HL-60 (cell line): ENCODE measurements around the gene YWHAQ.

Experiments
- DNase-seq, 2 experiments: peaks; one replicate each; pipeline ENCODE4 v3.0.0-alpha.2; 2010 to 2020; ENCODE audit warnings: low read depth in 1 of 2, low spot score in 1 of 2
- H3K27ac ChIP-seq: fragments of 250-450 bp; sonication (Bioruptor Pico); replicated peaks from 2 replicates; pipeline ENCODE4 v1.5.1; 2020; ENCODE audit warnings: mild to moderate bottlenecking, moderate library complexity
- H3K27me3 ChIP-seq: fragments of 250-450 bp; sonication (Bioruptor Pico); 2 replicates; pipeline ENCODE4 v1.5.1; 2021; ENCODE audit warnings: mild to moderate bottlenecking, moderate library complexity; ENCODE audit not compliant: insufficient read depth, poor library complexity, severe bottlenecking
- H3K4me3 ChIP-seq: replicated peaks from 2 replicates; pipeline ENCODE4 v1.5.1; 2011; ENCODE audit warnings: mild to moderate bottlenecking, control low read depth, low read length; ENCODE audit not compliant: insufficient read depth
- CTCF ChIP-seq: IDR thresholded peaks from one replicate; pipeline ENCODE4 v1.5.1; 2011; ENCODE audit warnings: low read length, control low read depth, inconsistent platforms; ENCODE audit not compliant: insufficient read depth
- GABPA ChIP-seq: IDR thresholded peaks from 2 replicates; pipeline ENCODE4 v1.6.1; 2012; ENCODE audit warnings: low read depth
- POLR2AphosphoS5 ChIP-seq: IDR thresholded peaks from 2 replicates; pipeline ENCODE4 v1.6.1; 2012; ENCODE audit warnings: low read depth
- REST ChIP-seq: IDR thresholded peaks from 2 replicates; pipeline ENCODE4 v1.6.1; 2012; ENCODE audit warnings: low read depth; ENCODE audit not compliant: insufficient replicate concordance
- SPI1 ChIP-seq: IDR thresholded peaks from 2 replicates; pipeline ENCODE4 v1.6.1; 2012; ENCODE audit warnings: low read depth, mild to moderate bottlenecking, borderline replicate concordance

YWHAQ gene

DNA sequence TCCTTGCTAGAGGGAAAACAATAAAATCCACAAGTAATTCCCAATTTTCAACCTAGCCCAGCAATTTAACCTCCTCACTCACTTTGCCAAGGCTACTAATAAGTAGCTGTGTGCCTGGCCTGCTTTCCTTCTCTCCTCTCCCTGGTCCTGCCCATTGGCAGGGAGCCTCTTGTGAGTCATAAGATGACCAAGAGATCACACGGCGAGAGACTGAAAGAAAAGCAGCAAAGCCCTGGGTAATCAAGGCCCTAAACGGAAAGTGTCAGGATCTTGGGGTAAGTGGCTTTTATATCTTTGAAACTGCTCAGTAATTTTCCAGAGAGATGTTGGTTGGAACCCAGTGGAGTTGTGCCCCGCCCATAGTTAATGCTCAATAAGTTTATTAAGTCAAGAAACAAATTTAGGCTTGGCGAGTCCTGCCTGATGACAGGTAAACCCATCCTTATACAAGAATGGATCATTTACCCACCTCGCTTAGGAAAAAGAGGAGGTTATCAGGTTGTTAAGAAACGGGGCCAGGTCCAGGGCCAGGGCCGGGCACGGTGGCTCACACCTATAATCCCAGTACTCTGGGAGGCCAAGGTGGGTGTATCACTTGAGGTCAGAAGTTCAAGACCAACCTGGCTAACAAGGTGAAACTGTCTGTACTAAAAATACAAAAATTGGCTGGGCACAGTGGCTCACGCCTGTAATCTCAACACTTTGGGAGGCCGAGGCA is 65.2 kb downstream of the YWHAQ start:
- TF ChIP-seq GABPA (no peak), POLR2AphosphoS5 (no peak), SPI1 (no peak), CTCF (no peak), REST (no peak)
- H3K27ac ChIP-seq = no peak overlapping the region
- no peaks in the 10 kb centered on the region for H3K27me3 ChIP-seq
- H3K4me3 ChIP-seq = no peak overlapping the region
- no peak for DNase-seq

DNA sequence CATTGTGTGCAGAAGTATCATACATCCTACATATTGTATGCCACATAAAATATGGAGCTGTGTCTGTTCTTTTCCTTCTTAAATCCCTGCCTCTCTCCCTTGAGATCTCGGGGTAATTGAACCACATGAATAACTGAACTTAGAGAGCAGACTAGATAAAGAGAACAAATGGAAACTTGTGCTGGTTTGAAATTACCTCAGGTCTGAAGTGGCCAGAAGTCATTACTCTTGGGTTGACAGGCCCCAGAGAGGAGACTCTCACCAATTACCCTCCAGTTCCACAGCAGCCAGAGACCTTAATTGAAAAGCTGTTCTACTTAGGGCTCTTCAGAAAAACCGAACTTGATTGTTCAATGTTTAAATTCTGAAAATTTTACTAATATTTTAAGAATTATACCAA is 70.2 kb downstream of the YWHAQ start:
- Histone ChIP-seq H3K4me3 (no peak overlapping the region), H3K27me3 (no peaks in the 10 kb centered on the region), H3K27ac (no peak overlapping the region)
- TF ChIP-seq GABPA (no peak), CTCF (no peak), SPI1 (no peak), REST (no peak)
- no peak for DNase-seq

DNA sequence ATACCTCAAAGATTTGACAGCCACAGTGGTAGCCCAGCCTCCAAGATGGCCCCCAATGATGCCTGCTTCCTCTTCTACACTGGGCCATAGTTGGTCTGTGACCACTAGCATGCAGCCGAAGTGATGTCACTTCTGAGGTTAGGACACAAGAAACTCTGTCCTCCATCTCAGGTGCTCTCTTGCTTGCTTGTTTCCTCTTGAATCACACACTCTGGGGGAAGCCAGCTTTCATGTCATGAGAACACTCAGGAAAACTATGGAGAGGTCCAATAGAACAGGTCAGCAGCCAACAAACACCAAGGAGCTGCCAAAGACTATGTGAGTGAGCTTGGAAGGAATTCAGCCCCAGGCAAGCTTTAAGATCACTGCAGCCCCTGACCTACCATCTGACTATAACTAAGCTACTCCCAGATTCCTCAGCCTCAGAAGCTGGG is 71.8 kb downstream of the YWHAQ start:
- no peak overlapping the region for H3K4me3 ChIP-seq
- H3K27ac ChIP-seq = no peak overlapping the region
- DNase-seq = peak in 1 of 2 experiments; percentile 18
- TF ChIP-seq SPI1 (no peak), CTCF (no peak), GABPA (no peak), POLR2AphosphoS5 (no peak), REST (no peak)
- H3K27me3 ChIP-seq = no peaks in the 10 kb centered on the region
